Adrenal gland (tissue), 12 donors: ENCODE data around the gene GCN1. TPM values are rescaled to one million over a fixed set of nuclear protein-coding genes. Genes with fewer than 3 reads are reported as not detected.

Experiments
- DNase-seq, 7 donors: peaks; one replicate each; pipeline ENCODE4 v3.0.0-alpha.2; 2019 to 2020
- H3K27ac ChIP-seq, 5 donors: fragments of 200-600 bp; sonication (generic) in 4 of 5; 1 replicate in 3 of 5; 2 replicates in 2 of 5; pipeline versions ENCODE4 v1.5.1 to v1.8.0; 2016 to 2020; ENCODE audit warnings: mild to moderate bottlenecking in 1 of 5
- H3K27me3 ChIP-seq: fragments of 200-600 bp; 2 replicates; pipeline ENCODE4 v1.8.0; 2021
- H3K36me3 ChIP-seq, 2 donors: fragments of 200-600 bp; replicated peaks in 1 of 2; 1 replicate in 1 of 2; 2 replicates in 1 of 2; pipeline versions ENCODE4 v1.5.1 to v1.8.0; 2018 to 2022
- H3K4me1 ChIP-seq, 2 donors: fragments of 200-600 bp; replicated peaks in 1 of 2; 1 replicate in 1 of 2; 2 replicates in 1 of 2; pipeline versions ENCODE4 v1.5.1 to v1.8.0; 2018 to 2021
- H3K4me3 ChIP-seq, 4 donors: fragments of 200-600 bp; sonication (generic) in 3 of 4; one replicate each; pipeline ENCODE4 v1.5.1; 2016 to 2018
- H3K9me3 ChIP-seq, 3 donors: fragments of 200-600 bp; sonication (generic) in 1 of 3; replicated peaks in 1 of 3; 1 replicate in 2 of 3; 2 replicates in 1 of 3; pipeline versions ENCODE4 v1.5.1 to v1.8.0; 2016 to 2021
- CTCF ChIP-seq, 6 experiments: fragments of 450-650 bp in 4 of 6; fragments of 200-600 bp in 2 of 6; sonication (generic) in 1 of 6; IDR thresholded peaks; 1 replicate in 5 of 6; 2 replicates in 1 of 6; pipeline versions ENCODE4 v1.5.1 to v1.8.0; 2016 to 2021; ENCODE audit warnings: antibody characterized with exemption in 6 of 6, mild to moderate bottlenecking in 2 of 6, moderate library complexity in 1 of 6
- POLR2A ChIP-seq, 2 donors: fragments of 450-650 bp; IDR thresholded peaks; one replicate each; pipeline ENCODE4 v1.6.1; 2017; ENCODE audit warnings: antibody characterized with exemption in 2 of 2, mild to moderate bottlenecking in 2 of 2, moderate library complexity in 1 of 2
- WGBS, 4 donors: extraction: QIAGEN DNeasy Blood & Tissue Kit in 2 of 4; methylation state at CpG; one replicate each; pipeline versions ENCODE4 v1.1.5 to v1.1.7; 2013 to 2017; 5-methylcytosine and 5-hydroxymethylcytosine counted together
- intact Hi-C, 2 donors: fragments of 100-400 bp; cut with DNase I; formaldehyde crosslinking; loops; one replicate each; pipeline versions ENCODE4 v1.14.1 to v1.15.0; 2022 to 2023
- polyA plus RNA-seq, 3 donors: library from polyadenylated mRNA; stranded (reverse); fragments of 200-250 nt in 2 of 3; fragments of 350-450 nt in 1 of 3; fragmentation: Illumina TruSeq in 1 of 3; extraction: RNeasy Lipid Tissue Mini Kit (QIAGEN cat#74804) in 1 of 3; gene quantifications; one replicate each; pipeline ENCODE4 v1.2.3, GENCODE V29; 2013 to 2014
- total RNA-seq, 9 donors: library from RNA; depleted of rRNA in 4 of 9; stranded (reverse); fragments of >200 nt in 4 of 9; fragments of 120-200 nt in 1 of 9; fragmentation: NEBNext Ultra II Directional in 1 of 9; extraction: Animal tissue kit (Norgen Biotek cat#: 25700) in 1 of 9; gene quantifications; one replicate each; pipeline versions ENCODE4 v1.1.0 to v1.2.4, GENCODE V29; 2013 to 2023
- donor health status: healthy with polysubstance abuse.
- donor health status: Bipolar disorder and iron deficiency.
- donor health status: DM: yes; HTN: yes; CAD: no.
- donor health status: DM: no; HTN: no; CAD: no.
- donor health status: DM: no; HTN: no; CAD: no.
- donor health status: DM: yes; HTN: yes; CAD: no.

Gene GCN1
- total and polyA plus RNA-seq, 12 donors: 22.0 to 98.5 (median 46.5) TPM

GRCh38 chr12:120162763-120163162, 31.8 kb downstream of the GCN1 start:
- DNase-seq: no peak
- no peaks in the 10 kb centered on the region for H3K9me3 ChIP-seq
- TF ChIP-seq CTCF (IDR thresholded peaks at IDR 0.05) (no peak), POLR2A (IDR thresholded peaks at IDR 0.05) (no peak)
- no peak overlapping the region for H3K4me3 ChIP-seq
- H3K27ac ChIP-seq: no peak overlapping the region
- H3K27me3 ChIP-seq: no peaks in the 10 kb centered on the region
- peaks cover 0 to 88% of the 10 kb centered on the region in 2 donors for H3K36me3 ChIP-seq
- H3K4me1 ChIP-seq: no peaks in the 10 kb centered on the region
- 85 to 93% (median 90%) methylated on average over 4 to 8 of the region's 8 CpGs for WGBS, 4 donors
- intact Hi-C loops: no loop called here

GRCh38 chr12:120161852-120162251, 32.7 kb downstream of the GCN1 start:
- Histone ChIP-seq H3K4me3 (no peak overlapping the region), H3K9me3 (no peaks in the 10 kb centered on the region), H3K36me3 (peaks cover 0 to 93% of the 10 kb centered on the region in 2 donors), H3K27ac (no peak overlapping the region), H3K27me3 (no peaks in the 10 kb centered on the region), H3K4me1 (no peaks in the 10 kb centered on the region)
- DNase-seq: no peak
- intact Hi-C loops: no loop called here
- no peak for TF ChIP-seq CTCF (IDR thresholded peaks at IDR 0.05)
- no peak for TF ChIP-seq POLR2A (IDR thresholded peaks at IDR 0.05)
- 92 to 96% (median 94%) methylated on average over 10 to 11 of the region's 11 CpGs for WGBS, 4 donors

GRCh38 chr12:120159509-120160237, 34.8 kb downstream of the GCN1 start:
- Histone ChIP-seq H3K27me3 (no peaks in the 10 kb centered on the region), H3K4me1 (no peaks in the 10 kb centered on the region), H3K9me3 (no peaks in the 10 kb centered on the region), H3K27ac (no peak overlapping the region), H3K36me3 (peaks cover 0 to 96% of the 10 kb centered on the region in 2 donors), H3K4me3 (no peak overlapping the region)
- TF ChIP-seq CTCF (IDR thresholded peaks at IDR 0.05): no peak
- TF ChIP-seq POLR2A (IDR thresholded peaks at IDR 0.05): no peak
- WGBS, 4 donors: 88 to 100% (median 92%) methylated on average over 6 to 12 of the region's 12 CpGs
- intact Hi-C loops: no loop called here
- DNase-seq: no peak

GRCh38 chr12:120158351-120158750, 36.2 kb downstream of the GCN1 start:
- intact Hi-C loops: no loop called here
- Histone ChIP-seq H3K27ac (no peak overlapping the region), H3K9me3 (no peaks in the 10 kb centered on the region), H3K4me1 (no peaks in the 10 kb centered on the region), H3K27me3 (no peaks in the 10 kb centered on the region), H3K4me3 (no peak overlapping the region), H3K36me3 (peaks cover 0 to 96% of the 10 kb centered on the region in 2 donors)
- TF ChIP-seq CTCF (IDR thresholded peaks at IDR 0.05): no peak
- no peak for TF ChIP-seq POLR2A (IDR thresholded peaks at IDR 0.05)
- 97 to 99% (median 97%) methylated on average over 9 to 10 of the region's 10 CpGs for WGBS, 4 donors
- DNase-seq: no peak
